ENCODE results near the gene UCP3.
A peak's percentile ranks its signal among the peaks of the same experiment; 100 is the strongest.
"Not testable (repeated sequence)": the region's sequence is repeated elsewhere in the genome, so short reads cannot be mapped to it uniquely, and the experiment has no call there.

Gene UCP3

DNA sequence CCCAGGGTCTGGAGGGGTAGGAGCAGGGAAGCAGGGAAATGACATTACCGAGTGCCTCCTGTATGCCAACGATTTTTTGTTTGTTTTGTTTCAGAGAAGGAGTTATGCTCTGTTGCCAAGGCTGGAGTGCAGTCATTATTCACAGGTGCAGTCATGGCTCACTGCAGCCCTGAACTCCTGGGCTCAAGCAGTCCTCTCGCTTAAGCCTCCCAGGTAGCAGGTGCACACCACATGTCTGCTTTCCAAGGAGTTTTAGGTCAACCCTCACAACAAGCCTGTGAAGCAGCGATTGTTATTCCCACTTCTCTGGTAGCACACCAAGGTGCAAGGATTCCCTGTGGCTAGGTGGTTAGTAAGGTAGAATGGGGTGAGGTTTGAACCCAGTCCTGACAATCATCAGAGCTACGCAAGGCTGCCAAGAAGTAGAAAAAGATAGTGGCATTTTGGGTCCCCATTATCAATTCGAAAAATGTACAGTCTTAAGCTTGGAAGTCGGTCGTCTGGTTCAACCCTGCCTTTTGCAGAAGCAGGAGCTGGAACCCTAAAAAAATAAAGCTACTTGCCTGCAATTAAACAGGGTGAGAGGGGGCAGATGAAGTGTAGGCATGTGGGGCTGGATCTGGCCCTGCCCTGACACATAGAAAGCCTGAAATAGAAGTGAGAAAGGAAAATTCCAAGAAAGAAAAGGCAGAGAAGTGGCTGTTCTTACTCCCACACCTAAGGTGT is 9.1 kb downstream of the UCP3 start:
- DNase-seq = peak; percentile 95

DNA sequence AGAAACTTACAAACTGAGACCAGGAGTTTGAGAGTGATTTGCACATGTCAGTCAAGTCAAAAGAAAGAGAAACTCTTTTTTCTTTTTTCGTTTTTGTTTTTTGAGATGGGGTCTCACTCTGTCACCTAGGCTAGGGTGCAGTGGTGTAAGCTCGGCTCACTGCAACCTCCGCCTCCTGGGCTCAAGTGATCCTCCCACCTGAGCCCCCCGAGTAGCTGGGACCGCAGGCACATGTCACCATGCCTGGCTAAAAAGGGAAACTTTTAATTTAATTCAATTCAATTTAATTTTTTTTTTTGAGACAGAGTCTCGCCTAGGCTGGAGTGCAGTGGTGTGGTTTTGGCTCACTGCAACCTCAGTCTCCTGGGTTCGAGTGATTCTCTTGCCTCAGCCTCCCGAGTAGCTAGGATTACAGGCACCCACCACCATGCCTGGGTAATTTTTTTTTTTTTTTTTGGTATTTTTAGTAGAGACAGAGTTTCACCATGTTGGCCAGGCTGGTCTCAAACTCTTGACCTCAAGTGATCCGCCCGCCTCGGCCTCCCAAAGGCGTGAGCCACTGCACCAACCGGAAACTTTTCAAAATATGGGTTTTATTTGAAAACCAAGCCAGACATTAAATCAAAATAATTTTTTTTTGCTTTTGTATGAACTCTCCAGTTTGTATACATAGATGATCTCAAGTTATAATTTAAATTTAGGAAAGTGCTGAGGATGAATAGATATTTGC is 9.9 kb downstream of the UCP3 start:
- DNase-seq = no peak

DNA sequence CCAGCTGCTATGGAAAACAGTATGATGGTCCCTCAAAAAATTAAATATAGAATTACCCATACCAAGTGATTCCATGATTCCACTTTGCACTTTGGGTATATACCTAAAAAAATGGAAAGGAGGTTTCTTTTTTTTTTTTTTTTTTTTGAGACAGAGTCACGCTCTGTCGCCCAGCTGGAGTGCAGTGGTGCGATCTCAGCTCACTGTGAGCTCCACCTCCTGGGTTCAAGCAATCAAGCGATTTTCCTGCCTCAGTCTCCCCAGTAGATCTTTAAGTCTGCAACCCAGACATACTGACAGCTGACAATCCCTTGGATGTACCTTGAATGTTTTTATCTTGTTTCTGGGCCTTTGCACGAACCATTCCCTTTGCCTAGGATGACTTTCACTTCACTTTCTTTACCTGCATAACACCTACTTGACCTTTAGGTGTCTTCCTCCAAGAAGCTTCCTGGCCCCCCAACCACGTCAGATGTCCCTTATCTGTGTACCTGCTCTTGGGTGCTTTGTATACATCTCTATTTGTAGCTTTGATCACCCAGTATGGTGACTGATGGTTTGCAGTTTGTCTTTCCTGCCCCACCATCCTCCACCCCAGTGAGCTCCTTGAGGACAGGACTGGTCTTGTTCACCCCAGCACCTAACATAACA is 11.6 kb downstream of the UCP3 start:
- no peak for DNase-seq

DNA sequence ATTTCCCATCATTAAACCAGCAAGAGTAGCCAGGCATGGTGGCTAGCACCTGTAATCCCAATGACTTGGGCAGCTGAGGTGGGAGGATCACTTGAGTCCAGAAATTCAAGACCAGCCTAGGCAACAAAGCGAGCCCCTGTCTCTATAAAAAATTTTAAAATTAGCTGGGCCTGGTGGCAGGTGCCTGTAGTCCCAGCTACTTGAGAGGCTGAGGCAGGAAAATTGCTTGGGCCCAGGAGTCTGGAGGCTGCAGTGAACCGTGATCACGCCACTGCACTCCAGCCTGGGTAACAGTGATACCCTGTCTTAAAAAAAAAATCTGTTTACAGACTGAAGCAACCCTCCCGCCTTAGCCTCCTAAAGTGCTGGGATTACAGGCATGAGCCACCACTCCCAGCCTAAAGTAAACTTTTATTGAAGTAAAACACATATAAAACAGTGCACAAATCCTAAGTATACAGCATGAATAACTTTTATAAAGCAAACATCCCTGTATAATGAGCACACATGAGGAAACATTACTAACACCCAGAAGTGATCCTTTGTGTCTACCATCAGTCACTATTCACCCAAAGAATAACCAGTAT is 12.6 kb downstream of the UCP3 start:
- DNase-seq = peak; percentile 28

DNA sequence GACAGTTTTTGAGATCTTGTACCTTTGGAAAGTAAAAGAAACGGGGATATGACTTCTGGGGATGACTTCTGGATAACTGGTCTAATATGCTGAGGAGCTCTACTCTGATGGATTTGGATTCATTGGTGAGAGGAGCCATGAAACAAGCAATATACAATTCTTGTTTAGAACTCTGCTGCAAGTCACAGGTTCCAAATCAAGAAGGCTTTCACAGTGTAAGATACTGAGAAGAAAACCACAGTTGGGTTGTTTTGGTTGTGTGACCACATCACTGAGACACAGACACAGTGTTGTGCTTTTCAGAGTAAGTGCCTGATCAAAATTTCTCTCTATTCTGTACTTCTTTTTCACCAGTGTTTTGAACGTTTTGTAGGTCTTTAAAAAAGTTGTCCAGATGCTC is 13.2 kb downstream of the UCP3 start:
- no peak for DNase-seq

DNA sequence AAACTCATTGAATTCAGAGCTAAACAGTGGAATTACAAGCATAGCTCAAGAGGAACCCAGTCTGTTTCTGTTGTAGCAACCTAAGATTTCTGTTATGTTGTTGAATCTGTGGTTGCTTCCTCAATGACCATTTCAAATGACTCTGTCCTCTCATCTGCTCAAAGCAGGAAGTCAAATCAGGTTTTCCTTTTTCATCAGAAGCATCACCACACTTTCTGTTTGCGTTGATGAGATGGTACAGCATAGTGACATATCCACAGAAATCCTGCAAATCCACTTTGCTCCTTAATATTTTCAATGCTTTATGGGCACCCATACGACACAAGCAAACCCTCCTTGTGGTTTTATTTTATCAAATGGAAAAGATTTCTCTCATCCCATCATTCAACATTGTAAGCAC is 13.6 kb downstream of the UCP3 start:
- peak; percentile 75 for DNase-seq

DNA sequence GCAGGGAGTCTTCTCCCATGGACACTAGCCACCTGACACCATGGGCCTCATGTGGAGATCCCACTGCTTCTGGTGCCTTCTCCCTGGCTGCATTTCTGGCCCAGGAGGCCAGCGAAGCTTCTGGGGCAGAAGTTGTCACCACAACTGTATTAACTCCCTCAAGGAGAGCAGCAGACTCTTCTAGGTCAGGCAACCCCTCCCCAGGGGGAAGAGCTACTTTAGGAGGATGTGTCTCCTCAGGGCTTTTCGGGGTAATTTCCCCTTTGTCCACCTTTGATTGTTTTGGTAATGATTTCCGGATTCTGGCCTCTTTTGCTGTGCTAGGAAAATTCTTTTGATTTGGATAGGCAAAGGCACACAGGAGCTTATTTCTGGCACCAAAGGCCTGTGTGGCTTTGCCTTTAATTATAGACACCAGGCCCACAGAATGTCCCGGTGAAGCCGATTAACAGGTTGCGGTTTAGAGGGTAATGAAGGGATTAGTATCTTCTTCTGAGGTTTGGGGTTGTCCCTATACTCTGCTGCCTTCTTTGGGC is 17.3 kb downstream of the UCP3 start:
- DNase-seq = no peak

DNA sequence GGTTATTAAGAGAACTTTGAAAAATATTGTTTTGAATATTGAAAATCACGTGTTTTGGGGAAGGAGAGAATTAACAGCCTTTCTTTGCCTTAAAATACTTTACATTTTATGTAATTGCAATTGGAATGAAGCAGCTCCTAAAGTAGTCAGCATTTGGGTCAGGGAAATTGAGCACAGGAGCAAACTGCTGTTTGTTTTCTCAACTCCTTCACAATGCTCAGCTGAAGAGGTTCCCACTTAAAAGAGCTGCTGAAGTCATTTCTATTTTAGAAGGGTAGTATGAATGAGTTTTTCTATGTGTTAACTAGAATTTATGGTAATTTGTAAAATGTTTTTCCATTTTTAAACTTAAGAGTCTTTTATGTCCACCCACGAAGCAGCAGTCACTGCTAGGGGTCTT is 18.2 kb downstream of the UCP3 start:
- DNase-seq = peak; percentile 65

DNA sequence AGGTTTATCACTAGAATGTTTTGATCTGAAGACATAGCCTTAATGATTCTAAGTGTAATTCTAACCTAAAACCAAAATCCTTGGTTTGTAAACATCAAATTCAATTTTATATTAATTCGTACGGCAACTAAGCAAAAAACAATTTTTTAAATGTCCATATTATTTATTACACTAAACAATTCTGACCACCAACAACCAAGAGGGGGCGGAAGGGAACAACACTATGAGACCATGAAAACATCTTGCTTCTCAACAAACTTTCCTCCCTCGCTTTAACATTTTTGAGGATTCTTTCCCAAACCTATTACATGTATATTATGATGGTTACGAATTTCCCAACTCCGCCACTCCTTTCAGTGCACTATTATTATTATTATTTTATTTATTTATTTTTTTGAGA is 19.7 kb downstream of the UCP3 start:
- DNase-seq = no peak

DNA sequence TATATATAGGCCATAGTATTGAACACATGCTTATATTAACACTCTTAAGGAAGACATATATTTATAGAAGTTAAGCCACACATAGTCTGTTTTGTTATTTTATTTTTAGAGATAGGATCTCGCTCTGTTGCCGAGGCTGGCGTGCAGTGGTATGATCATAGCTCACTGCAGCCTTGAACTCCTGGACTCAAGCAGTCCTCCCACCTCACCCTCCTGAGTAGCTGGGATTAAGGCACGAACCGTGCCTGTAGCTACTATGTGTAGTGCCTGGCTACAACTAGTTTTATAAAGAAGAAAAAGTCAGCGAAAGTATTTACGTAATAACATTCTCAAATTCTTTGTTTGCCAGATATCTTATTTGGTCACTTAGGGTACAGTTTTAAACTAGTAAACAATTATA is 20.7 kb downstream of the UCP3 start:
- no peak for DNase-seq

DNA sequence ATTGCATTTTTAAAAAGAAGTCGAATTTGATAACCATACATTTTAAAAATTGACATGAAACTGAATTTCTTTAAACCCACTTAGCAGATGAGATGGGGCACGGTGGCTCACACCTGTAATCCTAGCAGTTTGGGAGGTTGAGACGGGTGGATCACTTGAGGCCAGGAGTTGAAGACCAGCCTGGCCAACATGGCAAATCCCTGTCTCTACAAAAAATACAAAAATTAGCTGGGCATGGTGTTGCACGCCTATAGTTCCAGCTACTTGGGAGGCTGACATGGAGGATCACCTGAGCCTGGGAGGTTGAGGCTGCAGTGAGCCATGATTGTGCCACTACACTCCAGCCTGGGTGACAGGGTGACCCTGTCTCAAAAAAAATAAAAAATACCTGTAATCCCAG is 23.2 kb downstream of the UCP3 start:
- not testable (repeated sequence) for DNase-seq

DNA sequence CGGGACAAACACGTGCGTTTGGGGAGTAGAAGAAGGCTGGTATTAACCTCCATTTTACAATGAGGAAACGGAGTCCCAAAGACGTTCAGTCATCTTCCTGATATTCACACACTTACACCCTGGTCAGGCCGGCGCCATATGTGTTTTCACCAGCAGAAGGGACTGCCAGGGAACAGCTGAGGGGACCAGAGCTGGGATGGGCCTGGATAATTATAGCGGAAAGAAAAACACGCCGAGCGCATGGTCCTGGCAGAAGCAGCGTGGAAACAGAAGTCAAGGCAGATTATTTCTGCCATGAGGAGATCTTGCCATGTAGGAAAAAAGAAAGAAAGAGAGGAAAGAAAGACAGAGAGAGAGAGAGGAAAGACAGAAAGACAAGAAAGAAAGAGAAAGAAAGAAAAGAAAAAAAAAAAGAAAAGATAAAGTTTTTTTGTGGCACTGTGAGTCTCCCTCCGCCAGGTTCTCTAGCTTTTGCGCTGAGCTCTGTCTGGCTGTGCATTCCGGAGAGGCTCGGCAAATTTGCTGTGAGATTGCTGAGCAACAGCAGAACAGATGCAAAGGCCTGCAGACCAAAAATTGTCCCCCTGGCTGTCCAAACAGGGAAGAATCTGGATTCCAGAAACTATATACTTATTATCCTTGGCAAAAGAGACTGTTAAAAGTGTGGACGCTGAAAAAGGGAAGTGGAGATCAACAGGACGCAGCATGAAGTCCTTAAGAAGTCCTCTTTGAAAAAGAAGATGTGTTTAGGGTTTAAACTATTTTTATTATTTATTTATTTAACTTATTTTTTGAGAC is 24.9 kb downstream of the UCP3 start:
- DNase-seq = no peak

DNA sequence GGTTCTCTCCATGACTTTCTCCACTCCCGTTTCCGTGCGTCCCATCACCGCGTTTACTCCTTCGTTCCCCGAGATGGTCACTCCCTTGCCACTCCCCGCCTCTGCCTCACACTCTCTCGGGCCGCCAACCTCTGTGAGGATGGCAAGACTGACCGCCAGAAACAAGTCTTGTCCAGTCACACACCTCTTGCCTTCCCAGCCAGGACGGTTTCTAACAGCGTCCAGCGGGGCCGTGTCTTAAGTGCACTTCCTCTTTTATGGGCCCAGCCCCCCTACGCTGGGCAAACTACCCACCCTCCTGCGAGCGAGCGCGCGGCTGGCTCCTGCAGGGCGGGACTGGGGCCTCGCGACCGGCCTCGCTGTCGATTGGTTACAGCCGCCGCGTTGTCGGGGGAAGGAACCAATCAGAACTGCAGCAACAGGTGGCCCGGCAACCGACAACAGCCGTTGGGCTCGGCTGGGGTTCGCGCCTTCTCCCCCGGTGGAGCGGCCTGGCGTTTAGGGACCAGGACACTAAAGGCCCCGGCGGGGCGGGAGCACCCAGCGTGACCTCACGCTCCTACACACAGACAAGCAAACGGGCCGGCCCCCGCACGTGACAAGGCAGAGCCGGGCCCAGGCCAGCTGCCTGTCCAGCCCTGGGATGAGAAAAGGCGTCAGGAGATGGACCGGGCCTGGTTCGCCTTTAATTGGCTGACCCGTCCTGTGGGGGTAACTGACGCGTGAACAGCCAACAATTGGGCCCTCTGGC is 25.7 kb downstream of the UCP3 start:
- DNase-seq = peak; percentile 95

DNA sequence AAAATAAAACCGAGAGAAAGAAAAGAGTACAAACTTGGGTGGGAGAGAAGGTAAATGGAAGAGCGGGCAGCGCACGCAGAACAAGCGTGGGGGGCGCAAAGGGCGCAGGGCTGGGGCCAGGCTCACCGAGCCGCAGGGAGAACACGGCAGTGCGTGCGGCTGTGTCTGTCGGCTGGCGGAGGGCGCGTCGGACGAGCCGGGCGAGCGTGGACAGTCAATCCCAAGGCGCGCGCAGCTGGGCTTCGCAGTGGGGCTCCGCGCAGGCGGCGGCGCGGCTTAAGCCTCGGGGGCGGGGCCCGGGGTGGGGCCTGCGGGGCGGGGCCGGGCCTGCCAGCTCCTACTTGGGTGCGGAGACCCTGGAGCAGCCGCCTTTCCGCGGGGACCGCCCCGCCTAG is 26.3 kb downstream of the UCP3 start, which contains the start of gene UCP2:
Gene UCP2 (minus strand): TSS at position 249 of the 395 bp plus-strand sequence. CDS start 4,465 bp downstream, outside the sequence.
- peak; percentile 88 for DNase-seq

DNA sequence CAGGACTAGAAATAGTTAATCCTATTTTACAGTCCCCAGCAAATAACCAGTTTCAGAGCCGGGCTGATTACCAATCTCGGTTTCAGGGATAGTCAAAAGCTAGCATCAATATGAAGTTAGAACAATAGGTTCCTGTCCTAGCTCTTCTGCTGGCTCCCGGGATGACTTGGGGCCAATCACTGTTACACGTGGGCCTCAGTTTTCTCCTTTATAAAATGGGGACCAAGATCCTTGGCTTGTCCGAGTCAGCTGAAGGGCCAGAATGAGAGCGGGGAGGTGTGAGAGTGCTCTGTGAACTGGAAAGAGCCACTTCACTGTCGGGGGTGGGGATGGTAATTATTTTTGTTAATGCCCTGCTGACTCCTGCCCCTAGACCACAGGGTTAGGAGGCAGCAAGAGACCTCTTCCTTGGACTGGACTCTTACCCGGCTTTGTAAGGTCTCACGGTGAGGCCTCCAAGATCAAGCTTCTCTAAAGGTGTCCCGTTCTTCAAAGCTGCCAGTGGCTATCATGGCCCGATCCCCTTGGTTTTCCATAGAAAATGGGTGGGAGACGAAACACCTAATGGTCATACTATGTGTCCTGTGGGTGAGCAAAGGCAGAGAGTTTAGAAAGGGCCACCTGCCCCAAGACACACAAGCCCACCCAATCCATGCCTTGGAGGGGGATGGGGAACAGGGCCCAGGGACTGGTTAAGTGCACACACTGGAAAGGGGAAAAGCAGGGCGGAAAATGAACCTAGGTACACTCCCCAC is 27.7 kb downstream of the UCP3 start:
- DNase-seq = no peak

DNA sequence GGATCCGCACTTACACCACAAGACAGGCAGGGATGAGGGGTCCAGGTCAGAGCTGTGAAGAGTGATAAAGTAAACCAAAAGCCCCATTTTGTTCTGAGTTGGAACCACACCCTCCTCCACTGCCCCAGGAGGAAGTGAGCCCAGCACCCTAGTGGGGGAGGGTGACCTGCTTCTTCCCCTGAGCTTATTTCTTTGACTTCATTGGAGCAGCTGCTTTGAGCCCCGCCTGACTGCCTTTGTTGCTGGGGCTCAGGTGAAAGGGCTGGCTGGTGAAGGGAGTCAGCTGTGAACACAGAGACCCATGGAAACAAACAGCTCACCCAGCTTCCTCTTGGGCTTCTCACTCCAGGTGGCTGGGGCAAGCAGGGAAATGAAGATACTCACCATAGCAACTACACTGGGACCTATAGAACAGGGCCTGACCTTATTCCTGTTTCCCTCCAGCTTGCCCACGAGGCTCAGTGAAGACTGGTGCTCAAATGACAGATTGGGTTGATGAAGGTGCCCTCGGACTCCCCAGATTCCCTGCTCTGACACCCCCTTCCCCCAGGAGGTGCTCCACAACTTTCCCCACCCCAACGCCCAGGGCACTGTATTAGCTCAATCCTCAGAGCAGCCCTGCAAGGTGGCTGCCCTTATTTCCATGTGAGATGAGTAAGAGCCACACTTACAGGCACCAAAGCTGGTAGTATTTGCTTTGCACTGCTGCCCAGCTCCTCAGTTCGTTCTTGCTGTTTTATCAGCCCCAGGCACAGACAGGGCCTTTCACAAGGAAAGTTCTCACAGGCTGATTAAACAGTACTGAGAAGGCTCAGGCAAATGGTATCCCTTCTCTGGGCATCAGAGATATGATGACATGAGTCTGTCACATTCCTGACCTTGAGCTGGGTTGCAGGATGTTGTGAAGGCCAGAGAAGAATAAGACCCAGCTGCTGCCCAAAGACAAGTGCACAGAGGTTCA is 28.6 kb downstream of the UCP3 start:
- DNase-seq = peak; percentile 65

DNA sequence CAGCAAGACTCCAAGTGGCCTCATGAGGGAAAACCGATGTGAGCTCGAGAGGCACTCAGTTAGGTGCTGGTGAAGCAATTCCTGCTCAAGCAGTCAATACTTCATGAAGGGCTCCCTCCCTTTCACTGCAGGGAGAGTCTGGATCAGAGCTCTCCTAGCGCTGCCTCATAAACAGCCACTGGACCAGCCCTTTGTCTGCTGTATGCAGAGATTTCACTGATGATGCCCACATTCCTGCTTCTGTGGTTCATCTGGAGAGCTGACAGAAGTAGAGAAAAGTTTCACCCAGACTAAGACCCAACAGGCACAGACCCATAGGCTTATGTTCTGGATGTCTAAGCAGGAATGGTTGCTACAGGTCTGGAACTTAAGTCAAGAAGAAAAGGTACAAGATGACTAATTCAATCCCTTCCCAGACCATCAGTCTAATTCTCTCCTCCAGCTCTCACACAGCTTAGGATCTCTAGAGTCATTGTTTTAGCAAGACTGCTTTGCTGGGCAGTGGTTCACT is 30.3 kb downstream of the UCP3 start:
- no peak for DNase-seq

DNA sequence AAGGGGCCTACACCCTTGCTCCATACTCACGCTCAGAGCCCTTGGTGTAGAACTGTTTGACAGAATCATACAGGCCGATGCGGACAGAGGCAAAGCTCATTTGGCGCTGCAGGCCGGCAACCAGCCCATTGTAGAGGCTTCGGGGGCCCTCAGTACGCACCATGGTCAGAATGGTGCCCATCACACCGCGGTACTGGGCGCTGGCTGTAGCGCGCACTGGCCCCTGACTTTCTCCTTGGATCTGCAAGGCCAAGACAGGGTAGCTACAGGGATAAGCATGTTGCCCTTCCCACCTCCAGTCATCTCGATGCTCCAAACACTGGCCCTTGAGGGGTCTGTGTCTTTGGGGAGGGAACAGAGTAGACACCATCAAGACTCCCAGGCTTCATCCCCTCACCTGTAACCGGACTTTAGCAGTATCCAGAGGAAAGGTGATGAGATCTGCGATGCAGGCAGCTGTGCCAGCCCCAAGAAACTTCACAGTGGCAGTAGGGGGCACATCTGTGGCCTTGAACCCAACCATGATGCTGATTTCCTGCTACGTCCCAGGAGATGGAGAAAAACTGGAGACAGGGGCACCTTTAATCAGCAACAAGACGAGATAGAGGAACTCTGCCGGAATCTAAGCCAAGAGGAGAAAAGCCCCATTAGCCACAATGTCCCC is 30.9 kb downstream of the UCP3 start:
- no peak for DNase-seq

Measured in NCI-H2029 (cell line).